Stimulated activated naive CD4-positive, alpha-beta T cell treated with Interleukin-2 at 50 U/mL for 16 hours (primary cell): ENCODE data around the gene TNFRSF1A.
A peak's percentile ranks its signal among the peaks of the same experiment; 100 is the strongest.
"Not testable (repeated sequence)": the region's sequence is repeated elsewhere in the genome, so short reads cannot be mapped to it uniquely, and the experiment has no call there.

Experiments used
- DNase-seq: peaks from one replicate; lab custom pipeline; 2025; lab: John Stamatoyannopoulos, UW

The TNFRSF1A gene

DNA sequence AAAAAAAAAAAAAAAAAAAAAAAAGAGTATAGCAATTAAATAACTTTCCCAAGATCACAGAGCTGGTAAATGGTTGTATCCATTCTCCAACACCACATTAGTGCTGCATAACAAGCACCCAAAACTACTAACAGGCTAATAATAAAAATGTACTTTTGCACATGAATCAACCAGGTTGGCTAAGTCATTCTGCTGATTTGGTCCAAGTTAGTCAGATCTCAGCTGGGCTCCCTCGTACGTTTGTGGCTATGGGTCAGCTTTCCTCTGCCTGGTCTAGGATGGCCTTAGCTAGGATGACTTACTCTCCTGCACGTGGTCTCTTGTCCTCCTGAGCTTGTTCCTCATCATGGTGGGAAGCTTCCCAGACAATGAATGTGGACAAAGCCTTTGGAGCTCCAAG, 39.3 kb downstream of the TNFRSF1A start:
- DNase-seq = no peak

DNA sequence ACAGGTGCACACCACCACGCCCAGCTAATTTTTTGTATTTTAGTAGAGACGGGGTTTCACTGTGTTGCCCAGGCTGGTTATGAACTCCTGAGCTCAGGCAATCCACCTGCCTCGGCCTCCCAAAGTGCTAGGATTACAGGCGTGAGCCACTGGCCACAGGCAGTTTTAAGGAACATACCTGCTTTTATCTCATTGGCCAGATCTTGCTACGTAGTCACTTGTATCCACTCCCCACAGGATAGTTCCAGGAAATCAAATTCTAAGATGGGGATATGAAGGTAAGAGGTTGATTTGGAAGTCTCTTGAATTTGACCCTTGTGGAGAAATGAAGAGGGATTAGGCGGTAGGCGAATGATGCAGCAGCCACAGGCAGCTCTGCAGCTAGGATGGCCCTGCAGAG, 40.2 kb downstream of the TNFRSF1A start:
- DNase-seq = no peak

DNA sequence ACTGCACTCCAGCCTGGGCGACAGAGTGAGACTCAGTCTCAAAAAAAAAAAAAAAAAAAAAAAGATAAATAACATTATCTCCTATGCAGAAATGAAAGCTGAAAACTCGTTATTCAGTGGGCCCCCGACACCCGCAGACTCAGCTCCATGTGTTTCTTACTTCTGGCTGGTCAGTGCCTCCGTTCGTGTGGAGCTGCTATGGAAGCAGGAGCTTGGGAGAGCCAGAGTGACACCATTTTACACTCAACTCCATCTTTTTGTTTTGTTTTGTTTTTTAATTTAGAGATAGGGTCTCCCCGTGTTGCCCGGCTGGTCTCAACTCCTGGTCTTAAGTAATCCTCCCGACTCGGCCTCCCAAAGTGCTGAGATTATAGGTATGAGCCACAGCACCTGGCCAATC, 44.7 kb downstream of the TNFRSF1A start:
- DNase-seq = no peak

DNA sequence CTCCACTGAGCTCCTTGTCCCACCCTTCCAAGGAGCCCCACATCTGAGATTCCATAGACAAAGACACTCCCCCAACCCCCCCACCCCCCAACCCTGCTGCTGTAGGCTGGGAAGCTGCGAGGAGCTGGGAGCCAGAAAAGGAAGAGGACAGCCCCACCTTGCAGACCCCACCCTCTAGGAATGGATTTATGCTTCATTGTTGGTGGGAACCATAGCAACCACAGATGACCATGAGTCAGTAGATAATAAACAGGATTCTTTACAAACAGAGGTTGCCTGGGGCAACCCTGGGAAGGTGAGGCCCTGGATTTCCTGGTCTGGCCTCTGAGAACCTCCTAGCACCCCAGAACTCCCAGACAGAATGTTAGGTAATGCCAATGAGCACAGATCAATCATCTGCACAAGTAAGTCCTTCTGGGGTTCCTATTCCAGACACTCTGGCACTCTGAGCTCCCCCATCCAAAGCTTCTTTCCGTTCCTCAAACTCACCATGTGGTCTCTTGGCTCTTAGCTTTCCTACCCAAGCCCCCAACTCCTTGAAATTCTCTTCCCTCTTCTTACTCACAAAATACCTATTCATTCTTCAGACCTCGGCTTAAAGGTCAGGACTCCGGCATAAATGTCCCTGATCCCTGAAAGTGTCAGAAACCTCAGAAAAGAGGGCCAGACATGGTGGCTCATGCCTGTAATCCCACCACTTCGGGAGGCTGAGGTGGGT, 46.6 kb downstream of the TNFRSF1A start:
- DNase-seq = no peak

DNA sequence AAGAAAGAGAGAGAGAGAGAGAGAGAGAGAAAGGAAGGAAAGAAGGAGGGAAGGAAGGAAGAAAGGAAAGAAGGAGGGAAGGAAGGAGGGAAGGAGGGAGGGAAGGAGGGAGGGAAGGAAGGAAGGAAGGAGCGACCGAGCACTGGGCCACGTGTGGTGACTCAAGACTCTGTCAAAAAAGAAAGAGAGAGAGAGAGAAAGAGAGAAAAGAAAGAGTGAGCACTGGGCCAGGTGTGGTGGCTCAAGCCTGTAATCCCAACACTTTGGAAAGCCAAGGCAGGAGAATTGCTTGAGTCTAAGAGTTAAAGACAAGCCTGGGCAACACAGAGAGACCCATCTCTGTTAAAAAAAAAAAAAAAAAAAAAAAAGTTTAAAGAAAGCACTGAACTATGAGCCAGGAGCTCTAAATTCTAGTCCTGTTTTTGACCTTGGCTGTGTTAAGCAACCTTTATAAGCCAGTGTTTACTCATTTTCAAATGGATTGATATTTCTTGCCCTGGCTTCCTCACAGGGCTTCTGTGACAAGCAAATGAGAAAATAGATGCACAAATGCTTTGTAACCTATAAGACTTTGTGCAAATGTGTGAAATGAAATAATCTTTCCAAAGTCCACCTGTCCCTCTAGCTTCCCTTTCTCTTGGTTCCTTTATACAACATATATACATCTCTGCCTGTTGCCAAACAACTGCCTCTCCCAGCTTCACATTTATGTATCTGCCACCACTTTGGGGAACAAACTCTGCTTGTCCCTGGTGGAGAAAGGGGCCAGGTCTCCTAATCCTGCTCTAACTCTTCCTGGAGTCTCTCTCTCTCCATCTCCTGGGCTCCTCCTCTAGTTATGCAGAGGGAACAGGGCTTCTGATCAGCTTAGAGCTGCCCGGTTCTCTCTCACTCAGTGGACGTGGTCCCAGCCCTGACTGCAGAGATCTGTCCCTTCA, 47.5 kb downstream of the TNFRSF1A start:
- no peak for DNase-seq

DNA sequence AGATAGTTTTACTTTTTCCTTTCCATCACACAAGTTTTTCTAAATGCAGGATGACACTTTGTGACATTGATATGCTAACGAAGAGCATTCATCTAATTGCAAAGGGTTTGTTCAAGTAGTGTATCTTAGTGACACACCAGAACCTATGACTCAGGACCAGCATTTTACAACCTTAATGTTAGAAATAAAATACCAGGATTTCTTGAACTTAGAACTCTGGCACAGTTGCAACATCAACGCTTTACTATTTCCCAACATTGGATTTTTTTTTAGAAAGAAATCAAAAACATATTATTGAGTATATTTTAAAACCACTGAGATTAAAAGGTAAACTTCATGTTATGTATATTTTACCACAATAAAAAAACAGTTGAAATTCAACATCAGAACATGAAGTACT, 49.3 kb downstream of the TNFRSF1A start:
- no peak for DNase-seq

DNA sequence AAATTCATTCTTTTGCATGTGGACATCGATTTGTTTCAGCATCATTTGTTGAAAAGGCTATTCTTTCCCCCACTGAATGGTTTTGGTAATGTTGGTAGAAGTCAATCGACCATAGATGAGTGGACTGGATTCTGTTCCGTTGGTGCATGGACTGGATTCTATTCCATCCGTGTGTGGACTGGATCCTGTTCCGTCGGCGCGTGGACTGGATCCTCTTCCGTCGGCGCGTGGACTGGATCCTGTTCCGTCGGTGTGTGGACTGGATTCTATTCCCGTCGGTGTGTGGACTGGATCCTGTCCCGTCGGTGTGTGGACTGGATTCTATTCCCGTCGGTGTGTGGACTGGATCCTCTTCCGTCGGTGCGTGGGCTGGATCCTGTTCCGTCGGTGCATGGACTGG, 52.0 kb downstream of the TNFRSF1A start:
- not testable (repeated sequence) for DNase-seq

DNA sequence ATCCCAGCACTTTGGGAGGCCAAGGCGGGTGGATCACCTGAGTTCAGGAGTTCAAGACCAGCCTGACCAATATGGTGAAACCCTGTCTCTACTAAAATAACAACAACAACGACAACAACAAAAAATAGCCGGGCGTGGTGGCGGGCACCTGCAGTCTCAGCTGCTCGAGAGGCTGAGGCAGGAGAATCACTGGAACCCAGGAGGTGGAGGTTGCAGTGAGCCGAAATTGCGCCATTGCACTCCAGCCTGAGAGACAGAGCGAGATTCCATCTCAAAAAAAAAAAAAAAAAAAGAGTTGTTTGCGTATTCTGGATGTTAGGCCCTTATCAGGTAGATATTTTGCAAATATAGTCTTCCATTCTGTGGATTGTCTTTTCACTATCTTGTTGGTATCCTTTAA, 52.8 kb downstream of the TNFRSF1A start:
- DNase-seq = not testable (repeated sequence)

DNA sequence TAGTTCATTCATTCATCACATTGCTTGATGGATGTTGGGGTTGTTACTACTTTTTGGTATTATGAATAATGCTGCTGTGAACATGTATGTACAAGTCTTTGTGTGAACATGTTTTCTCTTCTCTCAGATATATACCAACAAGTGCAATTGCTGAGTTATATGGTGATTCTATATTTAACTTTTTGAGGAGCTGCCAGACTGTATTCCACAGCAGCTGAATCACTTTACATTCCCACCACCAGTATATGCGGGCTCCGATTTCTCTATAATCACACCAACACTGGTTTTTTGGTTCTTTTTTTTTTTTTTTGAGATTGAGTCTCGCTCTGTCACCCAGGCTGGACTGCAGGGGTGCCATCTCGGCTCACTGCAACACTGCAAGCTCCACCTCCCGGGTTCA, 53.6 kb downstream of the TNFRSF1A start:
- no peak for DNase-seq

DNA sequence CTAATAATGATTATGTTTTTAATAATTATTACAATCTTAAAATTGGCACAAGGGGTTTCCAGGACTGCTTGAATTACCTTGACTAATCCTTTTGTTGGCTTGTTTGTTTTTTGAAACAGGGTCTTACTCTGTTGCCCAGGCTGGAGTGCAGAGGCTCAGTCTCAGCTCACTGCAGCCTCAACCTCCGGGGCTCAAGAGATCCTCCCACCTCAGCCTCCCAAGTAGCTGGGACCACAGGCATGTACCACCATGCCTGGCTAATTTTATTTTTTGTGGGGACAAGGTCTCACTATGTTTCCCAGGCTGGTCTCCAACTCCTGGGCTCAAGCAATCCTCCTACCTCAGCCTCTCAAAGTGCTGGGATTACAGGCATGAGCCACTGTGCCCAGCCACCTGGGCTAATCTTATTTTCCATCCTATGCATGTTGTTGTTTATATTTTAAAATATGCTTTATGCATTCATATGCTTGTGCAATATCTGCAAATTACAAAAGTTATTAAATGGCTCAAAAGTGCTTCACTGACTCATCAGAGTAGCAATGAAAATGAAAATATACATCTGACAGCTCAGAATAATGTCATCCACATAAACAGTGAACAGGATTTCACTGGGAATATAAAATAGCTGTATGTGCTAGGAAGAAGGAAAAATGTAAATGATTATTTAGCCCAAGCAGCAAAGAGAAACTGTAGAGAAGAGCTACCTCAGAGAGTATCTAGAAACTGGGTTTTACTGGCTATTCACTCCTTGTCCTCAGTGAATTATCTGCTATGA, 56.2 kb downstream of the TNFRSF1A start:
- no peak for DNase-seq

DNA sequence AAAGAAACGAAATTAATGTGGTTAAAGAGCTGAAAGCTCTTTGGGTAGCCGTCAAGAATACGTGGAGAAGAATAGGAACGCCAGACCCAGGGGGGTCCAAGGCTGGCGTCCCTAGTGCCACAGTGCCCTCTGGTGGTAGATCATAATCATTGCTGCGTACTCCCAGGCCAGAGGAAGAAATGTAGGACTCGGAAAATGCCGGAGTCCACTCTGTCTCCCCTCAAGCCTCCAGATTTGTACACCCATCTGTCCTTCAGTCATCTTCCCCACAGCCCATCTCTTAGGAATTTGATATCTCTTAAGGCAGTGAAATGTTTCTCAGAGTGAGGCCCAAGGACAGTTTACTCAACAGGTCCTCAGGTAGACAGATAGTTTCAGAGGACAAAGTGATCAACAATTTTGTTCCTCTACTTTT, 56.8 kb downstream of the TNFRSF1A start:
- DNase-seq = peak; percentile 41

DNA sequence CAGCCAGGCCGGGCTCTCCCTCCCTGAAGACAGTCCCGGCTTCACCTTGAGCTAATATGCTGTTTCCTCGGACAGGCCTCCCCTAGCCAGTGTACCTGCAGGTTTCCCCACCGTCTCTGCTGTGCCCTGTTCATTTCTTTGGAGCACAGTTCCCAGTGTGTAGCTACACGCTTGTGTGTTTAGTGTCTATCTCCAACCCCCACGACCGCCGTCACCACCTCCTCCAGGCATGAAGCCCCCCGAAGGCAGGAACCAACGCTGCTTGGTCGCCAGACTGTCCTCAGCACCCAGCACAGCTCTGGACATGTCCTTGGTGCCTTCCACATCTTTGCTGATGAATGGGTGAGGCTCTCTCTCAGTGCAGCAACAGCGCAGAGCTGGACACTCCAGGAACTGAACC, 57.6 kb downstream of the TNFRSF1A start:
- DNase-seq = no peak

DNA sequence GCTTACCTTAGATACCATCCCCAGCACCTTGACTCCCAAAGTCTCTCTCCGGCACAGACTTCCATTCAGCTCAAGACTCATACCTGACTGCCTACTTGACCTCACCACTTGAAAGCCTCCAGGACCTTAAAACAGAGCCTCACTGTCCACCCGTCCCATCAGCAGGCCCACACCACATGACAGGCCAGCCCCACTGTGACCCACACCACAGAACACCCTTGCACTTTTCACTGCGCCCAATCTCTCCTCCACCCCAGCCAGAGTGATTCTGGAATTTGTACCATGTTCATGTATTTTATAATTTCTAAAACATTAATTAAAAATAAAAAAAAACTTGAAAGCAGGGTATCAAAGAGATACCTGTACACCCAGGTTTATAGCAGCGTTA, 59.4 kb downstream of the TNFRSF1A start:
- no peak for DNase-seq

DNA sequence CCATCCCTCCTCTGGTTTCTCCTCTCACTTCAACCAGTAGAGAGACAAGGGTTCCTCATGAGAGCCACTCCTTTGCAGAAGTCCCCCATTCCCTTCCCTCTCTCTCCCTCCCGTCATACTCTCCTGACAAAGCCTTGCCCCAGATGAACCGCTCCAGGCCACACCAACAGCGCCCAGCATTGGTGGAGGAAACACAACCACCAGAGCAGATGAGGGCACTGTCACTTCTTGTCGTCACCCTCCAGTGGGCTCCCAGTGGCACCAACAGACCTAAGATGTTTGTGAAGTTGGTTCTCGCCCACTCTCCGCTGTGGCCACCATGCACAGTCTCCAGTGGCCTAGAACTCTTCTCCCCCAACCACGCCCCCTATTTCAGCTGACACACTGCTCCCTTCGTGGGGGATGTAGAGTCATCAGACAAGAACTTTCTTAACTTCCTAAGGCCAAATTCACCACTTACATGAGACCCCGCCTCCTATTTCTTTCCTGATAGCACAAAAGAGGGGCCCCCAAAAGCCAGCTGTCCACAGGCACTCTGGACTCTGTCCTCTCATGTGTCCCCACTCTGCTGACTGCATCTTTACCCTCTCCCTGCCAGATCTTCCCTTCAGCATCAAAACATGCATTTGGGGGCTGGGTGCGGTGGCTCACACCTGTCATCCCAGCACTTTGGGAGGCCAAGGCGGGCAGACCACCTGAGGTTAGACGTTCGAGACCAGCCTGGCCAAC, 60.6 kb downstream of the TNFRSF1A start:
- DNase-seq = no peak

DNA sequence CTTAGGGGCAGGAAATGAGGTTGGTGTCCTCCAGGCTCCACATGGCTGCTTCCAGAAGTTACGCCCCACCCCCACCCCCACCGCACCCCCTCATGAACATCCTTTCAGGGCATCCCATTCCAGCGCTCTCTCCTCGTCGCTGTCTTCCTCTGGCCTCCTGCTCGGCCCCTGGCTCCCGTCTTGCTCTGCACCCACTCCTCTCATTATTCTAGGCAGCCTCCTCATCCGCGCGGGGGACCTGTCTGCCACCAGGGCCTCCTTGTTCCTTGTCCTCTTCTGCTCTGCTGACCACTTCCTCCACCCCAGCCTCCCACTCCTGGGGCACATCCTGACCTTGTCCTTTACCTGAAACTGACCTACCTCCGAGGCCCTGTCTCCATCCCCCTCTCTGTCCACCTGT, 61.2 kb downstream of the TNFRSF1A start:
- DNase-seq = no peak

DNA sequence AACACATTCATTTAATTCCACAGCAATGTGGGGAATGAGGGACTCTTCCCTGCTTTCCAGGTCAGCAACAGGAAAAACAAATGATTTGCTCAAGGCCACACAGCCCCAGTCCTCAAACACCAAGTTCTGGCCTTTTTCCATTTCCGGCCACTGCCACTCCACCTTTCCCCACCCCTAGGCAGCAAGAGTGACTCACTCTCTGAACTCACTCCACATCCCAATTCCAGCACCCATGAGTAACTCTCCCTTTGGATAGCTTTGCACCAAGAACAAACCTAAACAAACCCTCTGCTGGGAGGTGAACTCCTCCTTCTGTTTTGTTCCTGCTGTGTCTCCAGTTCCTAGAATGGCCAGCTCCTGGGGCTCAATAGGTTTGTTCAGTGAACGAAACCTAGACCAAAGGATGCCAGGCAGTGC, 61.8 kb downstream of the TNFRSF1A start:
- DNase-seq = no peak

DNA sequence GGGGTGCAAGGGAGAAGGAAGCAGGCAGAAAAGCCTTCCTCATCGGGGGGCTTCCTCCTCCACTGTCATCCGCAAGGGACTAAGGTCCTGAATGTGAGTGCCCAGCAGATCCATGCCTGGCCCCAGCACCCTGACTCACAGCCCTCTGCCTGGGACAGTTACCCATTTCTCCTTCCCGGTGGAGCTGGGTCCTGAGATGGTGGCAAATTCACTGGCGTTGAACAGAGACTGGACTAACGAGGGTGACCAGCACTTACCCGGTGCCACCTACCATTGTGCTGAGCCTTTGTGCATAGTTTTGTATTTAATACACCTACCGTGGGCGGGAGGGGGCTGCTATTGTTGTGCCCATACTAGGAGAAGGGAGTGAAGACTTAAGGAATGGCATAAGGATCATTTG, 62.2 kb downstream of the TNFRSF1A start:
- DNase-seq = no peak

DNA sequence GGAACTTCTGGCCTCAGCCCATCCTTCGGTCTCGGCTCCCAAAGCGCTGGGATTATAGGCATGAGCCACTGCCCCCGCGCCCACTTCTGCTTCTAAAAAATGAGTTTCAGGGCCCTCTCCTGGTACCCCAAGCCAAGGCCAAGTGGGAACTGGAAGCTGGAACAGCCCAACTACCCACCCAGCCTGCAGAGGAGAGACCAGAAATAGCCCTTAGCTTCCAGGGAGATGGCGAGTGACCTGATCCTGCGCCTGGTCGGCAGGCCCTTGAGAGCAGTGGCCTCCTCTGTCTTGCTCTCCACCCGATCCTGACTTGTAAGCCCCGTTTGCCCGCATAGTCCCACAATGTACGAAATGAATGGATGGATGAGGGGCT, 62.6 kb downstream of the TNFRSF1A start:
- DNase-seq = no peak
